ENCODE measurements around the gene ARHGAP29. TPM values are rescaled to one million over a fixed set of nuclear protein-coding genes. Genes with fewer than 3 reads are reported as not detected.
"Not testable (repeated sequence)": the region's sequence is repeated elsewhere in the genome, so short reads cannot be mapped to it uniquely, and the experiment has no call there.

The ARHGAP29 gene
- total RNA-seq, 1 donor from 2014 or later: 63.8 TPM

DNA sequence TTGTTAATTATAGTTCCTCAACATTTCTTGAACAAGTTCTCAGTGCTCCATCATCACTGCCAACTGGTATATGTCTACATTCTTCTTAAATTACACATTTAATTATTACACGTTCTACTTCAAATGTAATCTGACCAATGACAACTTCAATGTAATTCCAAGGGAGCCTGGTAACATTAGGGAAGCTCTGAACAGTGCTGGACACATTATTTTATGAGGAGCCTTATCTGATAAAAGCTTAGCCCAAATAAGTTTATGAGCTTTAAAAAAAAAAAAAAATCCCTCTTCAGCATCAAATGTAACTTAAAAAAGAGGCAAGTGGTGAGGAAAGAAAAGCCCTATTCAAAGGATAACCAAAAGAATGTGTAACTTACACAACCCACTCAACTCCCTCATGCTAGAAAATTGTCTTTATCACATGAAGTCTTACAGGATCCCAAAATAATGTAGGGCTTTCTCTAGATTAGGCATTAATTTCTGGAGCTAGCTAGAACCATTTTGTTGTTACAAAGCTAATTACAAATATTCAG is 81.2 kb downstream of the ARHGAP29 start:
- DNase-seq: no peak
- Histone ChIP-seq H3K27me3 (ENCODE audit: low read depth) (no peaks in the 10 kb centered on the region), H3K9me3 (no peaks in the 10 kb centered on the region), H3K4me1 (no peaks in the 10 kb centered on the region), H3K4me3 (no peak overlapping the region), H3K27ac (no peak overlapping the region), H3K36me3 (no peaks in the 10 kb centered on the region)
- no peak for ATAC-seq
- TF ChIP-seq, protein P1, sequence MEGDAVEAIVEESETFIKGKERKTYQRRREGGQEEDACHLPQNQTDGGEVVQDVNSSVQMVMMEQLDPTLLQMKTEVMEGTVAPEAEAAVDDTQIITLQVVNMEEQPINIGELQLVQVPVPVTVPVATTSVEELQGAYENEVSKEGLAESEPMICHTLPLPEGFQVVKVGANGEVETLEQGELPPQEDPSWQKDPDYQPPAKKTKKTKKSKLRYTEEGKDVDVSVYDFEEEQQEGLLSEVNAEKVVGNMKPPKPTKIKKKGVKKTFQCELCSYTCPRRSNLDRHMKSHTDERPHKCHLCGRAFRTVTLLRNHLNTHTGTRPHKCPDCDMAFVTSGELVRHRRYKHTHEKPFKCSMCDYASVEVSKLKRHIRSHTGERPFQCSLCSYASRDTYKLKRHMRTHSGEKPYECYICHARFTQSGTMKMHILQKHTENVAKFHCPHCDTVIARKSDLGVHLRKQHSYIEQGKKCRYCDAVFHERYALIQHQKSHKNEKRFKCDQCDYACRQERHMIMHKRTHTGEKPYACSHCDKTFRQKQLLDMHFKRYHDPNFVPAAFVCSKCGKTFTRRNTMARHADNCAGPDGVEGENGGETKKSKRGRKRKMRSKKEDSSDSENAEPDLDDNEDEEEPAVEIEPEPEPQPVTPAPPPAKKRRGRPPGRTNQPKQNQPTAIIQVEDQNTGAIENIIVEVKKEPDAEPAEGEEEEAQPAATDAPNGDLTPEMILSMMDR (IDR thresholded peaks at IDR 0.05): no peak
- intact Hi-C loops (cut with DNase I): no loop called here

DNA sequence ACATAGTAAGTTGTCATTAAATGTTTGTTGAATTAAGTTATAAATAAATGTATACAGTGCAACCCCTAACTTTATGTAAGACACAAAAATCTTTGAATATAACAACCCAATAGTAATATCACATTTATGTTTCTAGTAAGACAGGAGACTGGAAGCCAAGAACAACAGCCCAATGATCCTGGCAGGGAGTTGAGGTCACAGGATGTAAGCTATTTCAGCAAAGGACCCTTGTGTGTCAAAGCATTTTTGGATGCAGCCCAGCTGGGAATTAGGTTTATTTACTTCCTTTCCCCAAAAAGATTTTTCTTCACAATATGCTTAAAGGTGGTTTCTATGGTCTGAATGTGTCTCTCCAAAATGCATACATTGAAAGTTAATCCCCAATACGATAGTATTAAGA is 82.4 kb downstream of the ARHGAP29 start:
- DNase-seq: no peak
- no peak for ATAC-seq
- Histone ChIP-seq H3K27ac (no peak overlapping the region), H3K4me1 (no peaks in the 10 kb centered on the region), H3K36me3 (no peaks in the 10 kb centered on the region), H3K4me3 (no peak overlapping the region), H3K27me3 (ENCODE audit: low read depth) (no peaks in the 10 kb centered on the region), H3K9me3 (no peaks in the 10 kb centered on the region)
- intact Hi-C loops (cut with DNase I): no loop called here
- TF ChIP-seq, protein P1 (IDR thresholded peaks at IDR 0.05): no peak

DNA sequence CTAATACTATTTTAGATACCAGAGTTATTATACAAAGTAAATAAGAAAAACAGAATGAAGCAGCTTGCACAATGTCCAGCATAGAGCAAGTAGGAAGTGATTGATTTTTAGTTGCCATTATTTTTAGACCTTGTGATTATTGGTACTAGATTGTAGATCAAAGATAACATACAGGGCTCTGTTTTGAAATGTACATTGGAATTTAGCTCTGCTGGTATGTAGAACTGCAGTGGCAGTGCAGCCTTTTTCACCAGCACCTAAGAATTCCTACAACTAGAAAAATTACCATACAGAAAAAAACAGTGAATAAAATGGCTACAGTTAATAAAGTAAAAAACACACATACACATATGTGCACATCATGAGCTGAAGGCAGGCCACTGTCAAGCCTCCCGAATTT is 84.3 kb downstream of the ARHGAP29 start:
- intact Hi-C loops (cut with DNase I): no loop called here
- Histone ChIP-seq H3K27me3 (ENCODE audit: low read depth) (no peaks in the 10 kb centered on the region), H3K27ac (no peak overlapping the region), H3K36me3 (no peaks in the 10 kb centered on the region), H3K9me3 (no peaks in the 10 kb centered on the region), H3K4me1 (no peaks in the 10 kb centered on the region), H3K4me3 (no peak overlapping the region)
- TF ChIP-seq, protein P1 (IDR thresholded peaks at IDR 0.05): no peak
- DNase-seq: no peak
- no peak for ATAC-seq

DNA sequence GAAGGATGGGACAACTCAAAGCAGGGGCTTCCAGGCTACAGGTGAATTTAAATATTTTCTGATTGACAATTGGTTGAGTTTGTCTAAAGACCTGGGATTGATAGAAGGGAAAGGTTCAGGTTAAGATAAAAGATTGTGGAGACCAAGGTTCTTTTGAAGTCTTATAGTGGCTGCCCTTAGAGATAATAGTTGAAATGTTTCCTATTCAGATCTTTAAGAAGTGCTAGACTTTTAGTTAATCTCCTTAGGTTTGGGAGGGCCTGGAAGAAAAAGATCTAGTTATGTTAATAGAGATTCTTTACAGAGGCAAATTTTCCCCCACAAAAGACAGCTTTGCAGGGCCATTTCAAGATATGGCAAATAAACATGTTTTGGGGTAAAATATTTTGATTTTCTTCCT is 88.2 kb downstream of the ARHGAP29 start:
- H3K36me3 ChIP-seq; H3K27ac ChIP-seq; H3K4me3 ChIP-seq; H3K4me1 ChIP-seq; DNase-seq; ATAC-seq; H3K27me3 ChIP-seq (ENCODE audit: low read depth); H3K9me3 ChIP-seq; intact Hi-C loops (cut with DNase I): not testable (repeated sequence)

DNA sequence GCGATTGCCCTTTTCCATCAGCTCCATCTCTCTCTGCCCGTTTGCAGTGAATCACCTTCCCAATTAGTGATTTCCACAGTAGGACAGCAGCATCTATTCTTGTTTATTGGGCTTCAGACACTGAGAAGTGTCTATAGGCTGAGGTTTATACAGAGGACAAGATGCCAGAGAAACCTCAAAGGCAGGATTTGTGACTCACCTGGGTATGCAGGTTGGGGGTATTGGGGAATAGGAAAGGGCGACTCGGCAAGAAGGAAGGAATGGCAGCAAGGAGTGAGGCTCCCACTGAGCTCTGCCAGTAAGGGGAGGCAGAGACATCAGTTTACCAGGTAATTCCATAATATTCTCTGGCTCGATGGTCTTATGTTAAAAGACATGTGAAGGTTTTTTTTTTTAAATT is 91.1 kb downstream of the ARHGAP29 start:
- TF ChIP-seq, protein P1 (IDR thresholded peaks at IDR 0.05): no peak
- Histone ChIP-seq H3K27ac (no peak overlapping the region), H3K9me3 (no peaks in the 10 kb centered on the region), H3K27me3 (ENCODE audit: low read depth) (no peaks in the 10 kb centered on the region), H3K36me3 (no peaks in the 10 kb centered on the region), H3K4me3 (no peak overlapping the region), H3K4me1 (no peaks in the 10 kb centered on the region)
- intact Hi-C loops (cut with DNase I): no loop called here
- ATAC-seq (no peak), DNase-seq (no peak)

DNA sequence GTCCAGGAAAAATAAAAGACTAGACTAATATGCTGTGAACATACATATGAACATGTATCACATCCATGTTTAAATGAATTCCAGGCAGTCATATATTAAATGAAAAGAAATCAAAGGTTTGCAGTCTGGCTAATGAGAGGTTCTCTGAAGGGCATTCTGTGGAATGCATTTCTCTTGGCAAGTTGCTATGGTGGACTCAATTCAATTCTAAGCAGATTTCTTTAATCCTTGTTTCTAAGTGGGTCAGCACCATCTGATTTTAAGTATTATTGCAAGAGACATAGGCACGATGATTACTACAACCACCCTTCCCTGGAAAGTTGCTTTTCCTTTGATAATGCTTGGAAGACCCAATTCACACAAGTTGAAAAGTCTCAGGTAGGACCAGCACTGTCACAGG is 92.5 kb downstream of the ARHGAP29 start:
- H3K9me3 ChIP-seq: no peaks in the 10 kb centered on the region
- no peak for ATAC-seq
- no peak overlapping the region for H3K4me3 ChIP-seq
- TF ChIP-seq, protein P1 (IDR thresholded peaks at IDR 0.05): no peak
- no peaks in the 10 kb centered on the region for H3K27me3 ChIP-seq (ENCODE audit: low read depth)
- DNase-seq: no peak
- H3K4me1 ChIP-seq: no peaks in the 10 kb centered on the region
- H3K27ac ChIP-seq: no peak overlapping the region
- no peaks in the 10 kb centered on the region for H3K36me3 ChIP-seq
- intact Hi-C loops (cut with DNase I): no loop called here

Measured in lower lobe of right lung (tissue), 2 donors.